ENCODE measurements around the gene NDUFV2. TPM values are rescaled to one million over a fixed set of nuclear protein-coding genes. Genes with fewer than 3 reads are reported as not detected.
A peak's percentile ranks its signal among the peaks of the same experiment; 100 is the strongest.

The NDUFV2 gene
- total RNA-seq, 4 donors from 2014 or later, result 62.4 to 91.3 (median 74.6) TPM

- 23 to 38% methylated on average over 1 of the region's 1 CpG for WGBS, 2 donors
- no peaks in the 10 kb centered on the region for H3K9me3 ChIP-seq
- no peak for DNase-seq (ENCODE audit: low spot score in 2 of 2)
- H3K4me1 ChIP-seq, result peaks cover 3 to 78% (median 59%) of the 10 kb centered on the region in 4 donors
- H3K36me3 ChIP-seq, result no peaks in the 10 kb centered on the region
- H3K27ac ChIP-seq, result peak overlapping the region in 2 of 4 donors; percentile 2 to 94
- H3K4me3 ChIP-seq, result no peak overlapping the region
- no peak for TF ChIP-seq CTCF (IDR thresholded peaks at IDR 0.05)
- no peak for TF ChIP-seq EP300 (IDR thresholded peaks at IDR 0.05)
- no peak for TF ChIP-seq POLR2A (IDR thresholded peaks at IDR 0.05)
- no peaks in the 10 kb centered on the region for H3K27me3 ChIP-seq
These were observed 3.6 kb downstream of the NDUFV2 start for GRCh38 chr18:9106094-9106493.

- 27 to 34% methylated on average over 4 of the region's 4 CpGs for WGBS, 2 donors
- peak overlapping the region in 3 of 4 donors; percentile 2 to 94 (median 8) for H3K27ac ChIP-seq
- no peaks in the 10 kb centered on the region for H3K27me3 ChIP-seq
These were observed 4.5 kb downstream of the NDUFV2 start for GRCh38 chr18:9106800-9107584.

GRCh38 chr18:9108911-9109310, 6.4 kb downstream of the NDUFV2 start:
- DNase-seq (ENCODE audit: low spot score in 2 of 2), result no peak
- WGBS, 2 donors, result 82 to 89% methylated on average over 2 of the region's 2 CpGs
- no peaks in the 10 kb centered on the region for H3K36me3 ChIP-seq
- peak overlapping the region in 2 of 4 donors; percentile 51 to 57 for H3K27ac ChIP-seq
- H3K4me3 ChIP-seq, result no peak overlapping the region
- no peaks in the 10 kb centered on the region for H3K9me3 ChIP-seq
- no peak for TF ChIP-seq CTCF (IDR thresholded peaks at IDR 0.05)
- TF ChIP-seq EP300 (IDR thresholded peaks at IDR 0.05), result no peak
- no peak for TF ChIP-seq POLR2A (IDR thresholded peaks at IDR 0.05)
- peaks cover 3 to 89% (median 70%) of the 10 kb centered on the region in 4 donors for H3K4me1 ChIP-seq
- no peaks in the 10 kb centered on the region for H3K27me3 ChIP-seq

More at GRCh38 chr18:9106800-9107584, 4.5 kb downstream of the NDUFV2 start:
- TF ChIP-seq CTCF (IDR thresholded peaks at IDR 0.05), result no peak
- no peak for TF ChIP-seq POLR2A (IDR thresholded peaks at IDR 0.05)
- no peak for TF ChIP-seq EP300 (IDR thresholded peaks at IDR 0.05)
- Histone ChIP-seq H3K4me3 (no peak overlapping the region), H3K9me3 (no peaks in the 10 kb centered on the region), H3K4me1 (peaks cover 3 to 79% (median 63%) of the 10 kb centered on the region in 4 donors), H3K36me3 (no peaks in the 10 kb centered on the region)
- no peak for DNase-seq (ENCODE audit: low spot score in 2 of 2)

- Histone ChIP-seq H3K4me3 (no peak overlapping the region), H3K4me1 (peaks cover 3 to 89% (median 70%) of the 10 kb centered on the region in 4 donors), H3K36me3 (no peaks in the 10 kb centered on the region), H3K27me3 (no peaks in the 10 kb centered on the region), H3K9me3 (no peaks in the 10 kb centered on the region), H3K27ac (peak overlapping the region in 2 of 4 donors; percentile 51 to 57)
- TF ChIP-seq POLR2A (IDR thresholded peaks at IDR 0.05) (no peak), CTCF (IDR thresholded peaks at IDR 0.05) (no peak), EP300 (IDR thresholded peaks at IDR 0.05) (no peak)
- WGBS, 2 donors, result 35 to 40% methylated on average over 4 of the region's 4 CpGs
- no peak for DNase-seq (ENCODE audit: low spot score in 2 of 2)
These were observed 7.0 kb downstream of the NDUFV2 start for GRCh38 chr18:9109523-9109922.

GRCh38 chr18:9113468-9114149, 11.1 kb downstream of the NDUFV2 start:
- Histone ChIP-seq H3K4me3 (no peak overlapping the region), H3K27me3 (no peaks in the 10 kb centered on the region)

More at GRCh38 chr18:9113468-9114149, 11.1 kb downstream of the NDUFV2 start:
- H3K36me3 ChIP-seq, result no peaks in the 10 kb centered on the region
- 52 to 57% methylated on average over 7 of the region's 7 CpGs for WGBS, 2 donors
- DNase-seq (ENCODE audit: low spot score in 2 of 2), result no peak
- H3K4me1 ChIP-seq, result peaks cover 0 to 90% (median 77%) of the 10 kb centered on the region in 4 donors
- TF ChIP-seq EP300 (IDR thresholded peaks at IDR 0.05) (no peak), POLR2A (IDR thresholded peaks at IDR 0.05) (no peak), CTCF (IDR thresholded peaks at IDR 0.05) (no peak)
- peak overlapping the region in 3 of 4 donors; percentile 48 to 95 (median 64) for H3K27ac ChIP-seq
- H3K9me3 ChIP-seq, result no peaks in the 10 kb centered on the region

All from tibial nerve (tissue), 4 donors.